ENCODE data around the gene SORCS3. TPM values are rescaled to one million over a fixed set of nuclear protein-coding genes. Genes with fewer than 3 reads are reported as not detected.
"Not testable (repeated sequence)": the region's sequence is repeated elsewhere in the genome, so short reads cannot be mapped to it uniquely, and the experiment has no call there.

Gene SORCS3
- total RNA-seq, 2 experiments from 2014 or later: not detected

DNA sequence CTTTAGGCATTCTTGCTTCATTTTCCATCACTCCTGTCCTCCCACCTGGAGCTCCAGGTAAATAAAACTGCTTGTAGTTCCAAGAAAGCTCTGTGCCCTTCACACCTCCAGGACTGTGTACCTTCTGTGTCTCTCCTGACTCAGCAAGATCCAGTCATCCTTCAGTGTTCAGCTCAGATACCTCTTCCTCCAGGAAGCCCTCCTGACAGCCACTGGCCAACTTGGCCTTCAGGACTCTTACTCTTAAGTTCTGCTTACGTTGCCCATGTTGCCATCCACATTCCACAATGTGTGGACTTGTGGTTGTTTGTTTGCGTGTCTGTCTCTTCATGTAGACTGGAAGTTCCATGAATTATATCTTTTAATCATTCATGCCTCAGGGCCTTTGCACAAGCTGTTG, 48.0 kb downstream of the SORCS3 start:
- no peak overlapping the region for H3K27ac Mint-ChIP-seq
- CTCF ChIA-PET: interaction anchor here (1.1 kb wide), 1 partner anchor 10 kb away, joined by 3 read pairs; no protein-coding TSS in a partner anchor
- no peak overlapping the region for H3K4me3 Mint-ChIP-seq
- no peaks in the 10 kb centered on the region for H3K27me3 Mint-ChIP-seq
- ATAC-seq: no peak
- DNase-seq: no peak
- H3K36me3 Mint-ChIP-seq: no peaks in the 10 kb centered on the region
- H3K9me3 Mint-ChIP-seq (ENCODE audit: low read depth): no peaks in the 10 kb centered on the region
- H3K4me1 Mint-ChIP-seq: no peaks in the 10 kb centered on the region

DNA sequence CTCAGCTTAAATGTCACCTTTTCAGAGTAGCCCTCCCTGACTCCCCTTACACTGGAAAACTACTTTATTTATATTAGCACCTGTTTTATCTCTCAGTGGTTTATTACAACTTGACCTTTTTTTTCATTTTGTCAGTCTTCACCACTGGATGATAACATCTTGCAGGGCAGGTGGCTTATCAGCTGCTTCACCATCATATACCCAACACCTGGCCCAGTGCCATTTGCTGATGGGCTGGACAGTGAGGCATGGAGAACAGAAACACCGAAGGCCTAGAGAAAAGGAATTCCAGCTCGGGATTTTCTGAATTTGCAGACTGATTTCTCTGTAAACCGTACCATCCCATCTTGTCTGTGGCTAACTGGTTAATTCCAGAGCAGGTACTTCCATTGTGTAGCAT, 48.5 kb downstream of the SORCS3 start:
- H3K36me3 Mint-ChIP-seq: no peaks in the 10 kb centered on the region
- CTCF ChIA-PET: no interaction called here
- ATAC-seq: no peak
- H3K4me1 Mint-ChIP-seq: no peaks in the 10 kb centered on the region
- no peak overlapping the region for H3K4me3 Mint-ChIP-seq
- H3K27ac Mint-ChIP-seq: no peak overlapping the region
- no peak for DNase-seq
- H3K9me3 Mint-ChIP-seq (ENCODE audit: low read depth): no peaks in the 10 kb centered on the region
- H3K27me3 Mint-ChIP-seq: no peaks in the 10 kb centered on the region

DNA sequence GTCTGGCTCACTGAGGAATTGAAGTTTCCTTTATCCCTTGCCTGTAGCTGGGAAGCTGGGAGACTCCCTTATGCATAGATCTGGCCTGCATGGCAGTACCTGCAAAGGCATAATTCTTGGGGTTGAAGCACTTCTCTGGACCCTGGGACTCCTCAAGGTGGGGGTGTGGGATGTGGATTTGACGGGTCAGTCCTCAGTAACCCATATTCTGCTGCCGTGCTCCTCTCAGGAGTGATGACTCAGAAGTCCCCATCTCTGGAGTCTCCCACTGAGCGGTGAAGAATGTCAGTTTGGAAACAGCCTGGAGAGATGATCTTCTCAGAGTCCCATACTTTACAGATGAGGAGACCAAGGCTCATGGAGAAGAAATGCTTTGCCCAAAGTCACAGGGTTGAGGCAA, 49.0 kb downstream of the SORCS3 start:
- no peak overlapping the region for H3K4me3 Mint-ChIP-seq
- no peaks in the 10 kb centered on the region for H3K4me1 Mint-ChIP-seq
- CTCF ChIA-PET: no interaction called here
- no peaks in the 10 kb centered on the region for H3K27me3 Mint-ChIP-seq
- H3K36me3 Mint-ChIP-seq: no peaks in the 10 kb centered on the region
- DNase-seq: no peak
- no peaks in the 10 kb centered on the region for H3K9me3 Mint-ChIP-seq (ENCODE audit: low read depth)
- no peak for ATAC-seq
- H3K27ac Mint-ChIP-seq: no peak overlapping the region

DNA sequence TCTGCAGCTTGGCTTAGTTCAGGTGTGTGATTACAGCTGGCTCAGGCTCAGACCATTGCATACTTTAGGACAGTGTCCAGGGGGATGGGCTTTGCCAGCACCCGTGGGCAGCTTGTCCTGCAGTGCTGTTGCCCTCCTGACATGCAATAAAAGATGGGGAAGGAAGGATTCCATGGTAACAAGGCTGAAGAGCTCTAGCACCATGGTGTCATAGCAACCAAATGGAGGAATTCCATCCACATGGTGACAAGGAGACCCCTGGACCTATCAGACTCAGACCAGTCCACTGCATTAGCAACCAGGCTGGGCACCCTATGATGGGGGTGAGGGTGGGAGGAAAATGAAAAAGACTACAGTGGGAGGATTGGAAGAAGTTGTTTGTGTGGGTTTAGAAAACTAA, 49.9 kb downstream of the SORCS3 start:
- H3K27ac Mint-ChIP-seq: no peak overlapping the region
- CTCF ChIA-PET: no interaction called here
- DNase-seq (no peak), ATAC-seq (no peak)
- H3K4me1 Mint-ChIP-seq: no peaks in the 10 kb centered on the region
- H3K9me3 Mint-ChIP-seq (ENCODE audit: low read depth): no peaks in the 10 kb centered on the region
- H3K27me3 Mint-ChIP-seq: no peaks in the 10 kb centered on the region
- H3K36me3 Mint-ChIP-seq: no peaks in the 10 kb centered on the region
- H3K4me3 Mint-ChIP-seq: no peak overlapping the region

DNA sequence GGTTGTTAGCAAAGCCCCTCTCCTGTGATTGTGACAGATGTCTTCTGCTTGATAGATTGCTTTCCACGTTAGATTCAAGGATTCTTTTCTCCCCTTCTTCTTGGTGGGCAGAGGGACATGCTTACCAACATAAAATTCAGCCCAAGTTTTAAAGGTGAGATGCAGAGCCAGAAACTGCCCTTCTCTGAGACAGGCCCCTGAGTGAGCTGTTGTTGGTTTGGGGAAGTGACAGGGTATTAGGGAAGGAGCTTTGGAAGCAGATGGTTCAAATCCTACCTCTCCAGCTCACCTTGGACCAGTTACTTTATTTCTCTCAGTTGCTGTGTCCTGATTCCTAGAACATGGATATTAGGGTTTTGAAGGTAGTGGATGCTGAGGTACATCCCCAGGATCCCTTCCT, 53.0 kb downstream of the SORCS3 start:
- CTCF ChIA-PET: no interaction called here
- ATAC-seq: no peak
- Mint-ChIP-seq H3K27me3 (peaks cover 3% of the 10 kb centered on the region), H3K4me1 (no peaks in the 10 kb centered on the region), H3K27ac (no peak overlapping the region), H3K4me3 (no peak overlapping the region), H3K9me3 (ENCODE audit: low read depth) (no peaks in the 10 kb centered on the region), H3K36me3 (no peaks in the 10 kb centered on the region)
- DNase-seq: no peak

DNA sequence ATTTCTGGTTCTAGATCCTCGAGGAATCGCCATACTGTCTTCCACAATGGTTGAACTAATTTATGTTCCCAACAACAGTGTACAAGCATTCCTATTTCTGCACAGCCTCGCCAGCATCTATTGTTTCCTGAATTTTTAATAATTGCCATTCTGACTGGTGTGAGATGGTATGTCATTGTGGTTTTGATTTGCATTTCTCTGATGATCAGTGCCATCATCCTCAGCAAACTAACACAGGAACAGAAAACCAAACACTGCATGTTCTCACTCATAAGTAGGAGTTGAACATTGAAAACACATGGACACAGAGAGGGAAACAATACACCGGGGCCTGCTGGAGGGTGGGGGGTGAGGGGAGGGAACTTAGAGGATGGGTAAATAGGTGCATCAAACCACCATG, 62.2 kb downstream of the SORCS3 start:
- H3K4me1 Mint-ChIP-seq; H3K9me3 Mint-ChIP-seq (ENCODE audit: low read depth); H3K4me3 Mint-ChIP-seq; CTCF ChIA-PET; H3K27me3 Mint-ChIP-seq; H3K36me3 Mint-ChIP-seq; ATAC-seq; H3K27ac Mint-ChIP-seq; DNase-seq: not testable (repeated sequence)

DNA sequence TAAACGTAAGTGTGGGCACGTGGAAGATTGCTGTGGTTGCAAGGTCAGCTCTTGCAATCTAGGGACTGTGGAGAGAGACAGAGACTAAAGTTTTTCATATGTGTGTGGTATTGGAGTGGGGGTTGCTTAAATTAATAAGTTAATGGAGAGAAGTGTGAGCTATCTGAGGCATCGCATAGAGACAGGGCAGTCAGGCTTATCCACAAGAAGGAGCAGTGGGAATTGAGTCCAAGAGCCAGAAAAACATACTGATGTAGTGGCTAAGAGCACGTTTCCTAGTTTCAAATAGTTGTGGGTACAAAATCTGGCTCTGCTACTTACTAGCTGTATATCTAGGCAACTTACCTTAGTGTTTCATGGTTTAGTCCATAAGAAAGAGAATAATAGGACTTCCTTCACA, 65.8 kb downstream of the SORCS3 start:
- ATAC-seq: no peak
- DNase-seq: no peak
- CTCF ChIA-PET: no interaction called here
- no peak overlapping the region for H3K4me3 Mint-ChIP-seq
- H3K27me3 Mint-ChIP-seq: peaks cover 4% of the 10 kb centered on the region
- H3K27ac Mint-ChIP-seq: no peak overlapping the region
- no peaks in the 10 kb centered on the region for H3K9me3 Mint-ChIP-seq (ENCODE audit: low read depth)
- no peaks in the 10 kb centered on the region for H3K36me3 Mint-ChIP-seq
- H3K4me1 Mint-ChIP-seq: no peaks in the 10 kb centered on the region

DNA sequence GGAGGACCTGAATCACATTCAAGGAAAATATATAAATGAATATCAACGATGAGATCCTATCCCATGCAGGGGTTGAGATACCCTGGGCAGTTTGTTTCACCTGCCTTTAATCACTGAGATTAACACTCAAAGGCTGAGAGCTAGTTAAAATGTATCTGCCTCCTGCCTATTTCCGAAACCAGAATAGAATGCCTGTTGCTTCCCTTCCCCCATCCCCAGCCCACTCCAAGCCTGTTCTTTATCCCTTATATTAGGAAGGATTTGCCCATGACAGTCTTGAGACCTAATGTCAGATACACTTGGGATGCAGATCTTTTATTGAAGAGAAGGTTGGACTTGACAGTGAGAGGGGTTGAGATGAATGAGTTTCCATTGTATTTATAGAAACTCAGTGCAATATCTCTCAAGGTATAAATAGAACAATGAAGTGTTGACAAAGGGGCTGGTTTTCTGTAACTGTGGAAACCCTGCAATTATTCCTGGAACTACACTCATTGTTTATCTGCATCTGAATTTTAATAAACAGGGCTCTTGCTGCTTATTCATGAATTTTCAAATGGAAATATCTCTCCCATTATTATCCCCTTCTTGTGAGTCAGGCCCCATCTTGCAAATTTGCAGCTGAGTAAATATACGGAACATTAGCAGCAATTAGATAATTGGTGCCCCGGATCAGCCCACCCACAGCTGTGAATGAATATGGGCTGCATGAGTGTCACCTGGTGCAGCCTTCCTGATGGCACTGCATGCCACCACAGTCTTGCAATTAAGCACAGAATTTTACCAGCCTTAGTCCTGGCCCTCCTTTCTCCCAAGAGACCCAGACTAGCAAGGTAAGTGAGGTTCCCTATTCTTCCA, 66.7 kb downstream of the SORCS3 start:
- Mint-ChIP-seq H3K4me1 (no peaks in the 10 kb centered on the region), H3K36me3 (no peaks in the 10 kb centered on the region), H3K4me3 (no peak overlapping the region), H3K27me3 (peaks cover 4% of the 10 kb centered on the region), H3K27ac (no peak overlapping the region), H3K9me3 (ENCODE audit: low read depth) (no peaks in the 10 kb centered on the region)
- DNase-seq (no peak), ATAC-seq (no peak)
- CTCF ChIA-PET: no interaction called here

DNA sequence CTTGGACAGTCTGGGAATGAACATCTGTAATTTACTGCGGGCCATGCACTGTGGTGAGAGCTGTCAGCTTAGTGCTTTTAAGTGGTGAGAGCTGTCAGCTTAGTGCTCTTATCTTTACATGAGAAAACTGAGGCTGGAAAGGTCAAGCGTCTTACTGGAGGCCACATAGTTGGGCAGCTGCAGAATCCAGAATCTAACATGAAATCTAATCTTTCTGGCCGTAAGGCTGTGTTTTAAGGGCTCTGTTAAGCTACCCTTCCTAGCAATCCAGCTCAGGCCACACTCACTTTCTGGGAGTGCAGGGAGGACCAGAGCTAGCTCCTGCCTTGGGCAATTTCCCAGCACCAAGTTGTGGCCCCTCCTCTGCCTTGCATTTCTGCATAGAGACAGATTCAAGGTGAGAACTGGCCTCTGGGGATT, 70.2 kb downstream of the SORCS3 start:
- H3K27me3 Mint-ChIP-seq: peaks cover 4% of the 10 kb centered on the region
- DNase-seq (no peak), ATAC-seq (no peak)
- H3K36me3 Mint-ChIP-seq: no peaks in the 10 kb centered on the region
- no peak overlapping the region for H3K27ac Mint-ChIP-seq
- CTCF ChIA-PET: no interaction called here
- H3K9me3 Mint-ChIP-seq (ENCODE audit: low read depth): no peaks in the 10 kb centered on the region
- no peaks in the 10 kb centered on the region for H3K4me1 Mint-ChIP-seq
- H3K4me3 Mint-ChIP-seq: no peak overlapping the region

DNA sequence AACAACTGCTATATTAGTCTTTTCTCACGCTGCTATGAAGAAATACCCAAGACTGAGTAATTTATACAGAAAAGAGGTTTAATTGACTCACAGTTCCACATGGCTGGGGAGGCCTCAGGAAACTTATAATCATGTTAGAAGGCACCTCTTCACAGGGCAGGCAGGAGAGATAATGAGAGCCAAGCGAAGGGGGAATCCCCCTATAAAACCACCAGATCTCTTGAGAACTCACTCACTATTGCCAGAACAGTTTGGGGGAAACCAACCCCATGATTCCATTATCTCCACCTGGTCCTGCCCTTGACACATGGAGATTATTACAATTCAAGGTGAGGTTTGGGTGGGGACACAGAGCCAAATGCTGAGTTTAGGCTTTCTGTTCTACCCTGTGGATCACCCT, 89.5 kb downstream of the SORCS3 start:
- H3K36me3 Mint-ChIP-seq; ATAC-seq; DNase-seq; H3K4me1 Mint-ChIP-seq; H3K4me3 Mint-ChIP-seq; CTCF ChIA-PET; H3K9me3 Mint-ChIP-seq (ENCODE audit: low read depth); H3K27me3 Mint-ChIP-seq; H3K27ac Mint-ChIP-seq: not testable (repeated sequence)

DNA sequence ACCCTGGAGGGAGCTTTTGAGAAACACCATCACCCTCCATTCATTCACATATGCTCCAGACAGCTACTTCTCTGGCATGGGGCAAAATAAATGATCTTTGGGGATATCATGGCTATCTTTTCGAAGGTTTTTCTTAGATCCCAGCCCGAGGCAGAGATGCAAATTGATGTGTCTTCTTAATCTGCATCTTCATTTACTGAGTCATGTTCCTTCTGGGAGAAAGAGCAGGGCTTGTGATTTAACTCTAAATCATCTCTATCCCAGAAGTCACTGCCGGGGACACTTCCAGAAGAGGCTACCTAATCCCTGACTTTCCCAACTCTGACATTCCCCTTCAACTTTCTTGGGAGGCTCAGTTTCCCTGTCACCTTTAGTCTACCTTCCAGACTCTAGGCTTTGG, 90.1 kb downstream of the SORCS3 start:
- Mint-ChIP-seq H3K9me3 (ENCODE audit: low read depth) (no peaks in the 10 kb centered on the region), H3K27me3 (peaks cover 5% of the 10 kb centered on the region), H3K4me3 (no peak overlapping the region), H3K27ac (no peak overlapping the region), H3K4me1 (no peaks in the 10 kb centered on the region), H3K36me3 (no peaks in the 10 kb centered on the region)
- CTCF ChIA-PET: no interaction called here
- ATAC-seq (no peak), DNase-seq (no peak)

DNA sequence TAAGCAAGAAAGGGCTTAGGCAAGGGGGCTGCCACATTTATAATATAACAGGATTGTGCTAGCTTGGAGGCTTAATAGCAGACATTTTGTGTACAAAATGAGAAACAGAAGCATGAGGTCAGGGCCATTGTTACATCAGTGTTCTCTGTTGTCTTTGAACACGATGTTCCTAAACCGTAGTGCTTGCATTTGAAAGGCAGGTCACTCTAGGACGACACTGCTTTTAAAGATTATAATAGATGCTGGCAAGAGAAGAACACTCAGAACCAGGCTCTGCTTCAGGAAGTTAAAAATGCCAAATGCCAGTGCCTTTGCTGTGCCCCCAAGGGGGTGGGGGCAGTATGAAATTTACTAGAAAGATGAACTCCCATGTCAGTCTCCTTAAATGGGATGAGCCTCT, 91.1 kb downstream of the SORCS3 start:
- peaks cover 5% of the 10 kb centered on the region for H3K27me3 Mint-ChIP-seq

DNA sequence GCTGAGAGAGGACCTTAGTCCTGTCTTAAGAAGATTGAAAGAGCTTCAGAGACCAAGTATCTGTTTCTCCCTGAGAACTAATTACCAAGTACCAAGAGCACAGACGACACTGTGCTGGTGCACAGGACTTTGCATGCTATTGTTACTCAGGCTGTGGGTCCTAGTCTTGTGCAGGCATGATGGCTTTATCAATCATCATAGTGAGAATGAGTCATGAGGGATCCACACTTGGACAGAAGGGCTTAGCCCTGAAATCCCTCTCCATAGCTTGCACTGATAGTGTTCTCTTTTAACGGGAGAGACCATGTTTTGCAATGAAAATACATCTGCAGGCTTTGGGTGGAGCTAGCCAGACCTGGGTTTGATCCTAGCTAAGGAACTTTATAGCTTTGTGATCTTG, 93.3 kb downstream of the SORCS3 start:
- no peaks in the 10 kb centered on the region for H3K9me3 Mint-ChIP-seq (ENCODE audit: low read depth)
- no peak overlapping the region for H3K27ac Mint-ChIP-seq
- no peak for DNase-seq
- CTCF ChIA-PET: no interaction called here
- no peaks in the 10 kb centered on the region for H3K4me1 Mint-ChIP-seq
- peaks cover 5% of the 10 kb centered on the region for H3K27me3 Mint-ChIP-seq
- no peak for ATAC-seq
- no peak overlapping the region for H3K4me3 Mint-ChIP-seq
- H3K36me3 Mint-ChIP-seq: no peaks in the 10 kb centered on the region

More for the DNA sequence above, 91.1 kb downstream of the SORCS3 start:
- DNase-seq (no peak), ATAC-seq (no peak)
- Mint-ChIP-seq H3K27ac (no peak overlapping the region), H3K9me3 (ENCODE audit: low read depth) (no peaks in the 10 kb centered on the region), H3K4me3 (no peak overlapping the region), H3K36me3 (no peaks in the 10 kb centered on the region), H3K4me1 (no peaks in the 10 kb centered on the region)
- CTCF ChIA-PET: no interaction called here

DNA sequence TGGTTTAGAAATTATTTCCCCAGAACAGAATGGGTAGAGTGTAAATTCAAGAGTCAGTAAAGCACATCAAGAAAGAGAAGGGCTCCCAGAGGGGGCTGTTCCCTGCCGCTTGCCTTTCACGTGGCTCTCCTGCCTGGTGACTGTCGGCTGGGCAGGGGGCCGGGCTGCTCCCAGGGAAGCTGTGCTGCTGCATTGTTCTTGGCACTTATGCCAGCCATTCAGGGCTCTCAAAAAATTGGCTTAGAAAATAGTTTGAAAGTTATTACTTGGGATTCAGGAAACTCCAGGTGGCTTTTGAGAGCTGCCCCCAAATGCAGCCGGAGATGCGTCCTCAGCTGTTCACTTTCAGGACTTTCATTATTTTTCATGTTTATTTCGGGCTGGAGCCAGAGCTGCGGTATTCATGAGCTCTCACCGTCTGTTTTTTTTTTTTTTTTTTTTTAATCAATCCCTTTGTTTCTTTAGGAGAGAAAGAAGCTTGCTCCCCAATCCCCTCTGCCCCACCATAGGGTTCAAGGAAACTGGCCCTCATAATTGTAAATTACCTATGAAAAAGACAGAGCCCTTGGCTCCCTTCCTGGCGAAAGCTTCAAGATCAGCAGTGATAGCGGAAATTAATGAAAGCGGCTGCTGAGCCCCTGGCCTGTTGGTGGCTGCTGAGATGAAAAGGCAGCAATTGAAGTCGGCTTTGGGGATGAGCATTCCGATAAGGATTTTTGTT, 94.1 kb downstream of the SORCS3 start:
- Mint-ChIP-seq H3K4me3 (no peak overlapping the region), H3K36me3 (no peaks in the 10 kb centered on the region), H3K9me3 (ENCODE audit: low read depth) (no peaks in the 10 kb centered on the region), H3K27me3 (peaks cover 5% of the 10 kb centered on the region), H3K27ac (no peak overlapping the region), H3K4me1 (no peaks in the 10 kb centered on the region)
- ATAC-seq: no peak
- DNase-seq: no peak
- CTCF ChIA-PET: no interaction called here

All from activated CD8-positive, alpha-beta memory T cell treated with anti-CD3 and anti-CD28 coated beads, Interleukin-2, amount 10 ng/mL, durations not matched to agents 7 days and 5 days (primary cell).